H1 (cell line): ENCODE results near the gene KDM8. TPM values are rescaled to one million over a fixed set of nuclear protein-coding genes. Genes with fewer than 3 reads are reported as not detected.

Source experiments
- CTCF ChIA-PET: fragments of 300-600 bp; sonication (Branson Sonifier 250); formaldehyde crosslinking; loops from one replicate; lab custom pipeline; 2021; ENCODE audit not compliant: partially characterized antibody; lab: Charles Lee
- POLR2A ChIA-PET: fragments of 300-600 bp; sonication (Branson Sonifier 250); formaldehyde crosslinking; loops from one replicate; lab custom pipeline; 2021; ENCODE audit warnings: inconsistent platforms; ENCODE audit not compliant: partially characterized antibody; lab: Charles Lee
- DNase-seq, 2 experiments: peaks; one replicate each; pipeline versions ENCODE4 v3.0.0 to v3.0.0-alpha.2; 2010 to 2022; ENCODE audit warnings: low spot score in 2 of 2, low read depth in 1 of 2, mixed read lengths in 1 of 2
- FAIRE-seq: peaks from 2 replicates; lab custom pipeline; 2011; peaks lifted over from hg19 to GRCh38; lab: Jason Lieb, UNC
- H2AFZ ChIP-seq: 2 replicates; pipeline ENCODE4 v1.8.1; 2012; ENCODE audit warnings: low read length, inconsistent platforms
- H2AK5ac ChIP-seq: 2 replicates; pipeline ENCODE4 v1.6.1; 2013; ENCODE audit warnings: low read depth, low read length
- H2BK120ac ChIP-seq: replicated peaks from 2 replicates; pipeline ENCODE3; 2013; ENCODE audit warnings: low read depth, low read length, inconsistent platforms
- H2BK12ac ChIP-seq: 2 replicates; pipeline ENCODE4 v1.6.1; 2013; ENCODE audit warnings: low read depth, low read length
- H2BK15ac ChIP-seq: 2 replicates; pipeline ENCODE4 v1.6.1; 2013; ENCODE audit warnings: low read length
- H2BK20ac ChIP-seq: 2 replicates; pipeline ENCODE4 v1.6.1; 2013; ENCODE audit warnings: low read length
- H2BK5ac ChIP-seq: 2 replicates; pipeline ENCODE4 v1.6.1; 2013; ENCODE audit warnings: low read depth, low read length
- H3K14ac ChIP-seq: 2 replicates; pipeline ENCODE4 v1.6.1; 2013; ENCODE audit warnings: inconsistent platforms; ENCODE audit not compliant: insufficient read length
- H3K18ac ChIP-seq: 2 replicates; pipeline ENCODE4 v1.6.1; 2013; ENCODE audit warnings: low read length; ENCODE audit errors: extremely low read depth
- H3K23ac ChIP-seq: 2 replicates; pipeline ENCODE4 v1.6.1; 2013; ENCODE audit warnings: inconsistent platforms; ENCODE audit not compliant: insufficient read length
- H3K23me2 ChIP-seq: 2 replicates; pipeline ENCODE4 v1.6.1; 2013; ENCODE audit warnings: low read depth, low read length
- H3K27ac ChIP-seq: 2 replicates; pipeline ENCODE4 v1.6.1; 2011; ENCODE audit warnings: low read depth, low read length, inconsistent platforms
- H3K27me3 ChIP-seq, 4 experiments: replicated peaks in 1 of 4; 1 replicate in 1 of 4; 2 replicates in 3 of 4; pipeline versions ENCODE4 v1.6.1 to v1.8.1; 2011 to 2013; ENCODE audit warnings: low read length in 3 of 4, mild to moderate bottlenecking in 3 of 4, inconsistent platforms in 2 of 4, mixed read lengths in 2 of 4, moderate library complexity in 1 of 4; ENCODE audit not compliant: control insufficient read depth in 3 of 4, insufficient read depth in 3 of 4; ENCODE audit errors: extremely low read depth in 1 of 4
- H3K36me3 ChIP-seq, 4 experiments: 2 replicates each; pipeline versions ENCODE4 v1.6.1 to v1.8.1; 2011 to 2013; ENCODE audit warnings: mild to moderate bottlenecking in 4 of 4, low read length in 3 of 4, moderate library complexity in 2 of 4, control low read depth in 1 of 4, inconsistent platforms in 1 of 4; ENCODE audit not compliant: insufficient read depth in 4 of 4, control insufficient read depth in 2 of 4
- H3K4ac ChIP-seq: replicated peaks from 2 replicates; pipeline ENCODE3; 2013; ENCODE audit warnings: low read length, low read depth, mixed read lengths, inconsistent platforms; ENCODE audit not compliant: insufficient read length
- H3K4me1 ChIP-seq, 4 experiments: replicated peaks in 1 of 4; 1 replicate in 1 of 4; 2 replicates in 3 of 4; pipeline versions ENCODE4 v1.6.1 to v1.8.1; 2011 to 2013; ENCODE audit warnings: low read length in 3 of 4, inconsistent platforms in 2 of 4, mixed read lengths in 1 of 4; ENCODE audit not compliant: insufficient read depth in 4 of 4, control insufficient read depth in 3 of 4
- H3K4me2 ChIP-seq, 2 experiments: 2 replicates each; pipeline versions ENCODE4 v1.6.1 to v1.8.1; 2011 to 2013; ENCODE audit warnings: low read depth in 2 of 2, low read length in 2 of 2, control low read depth in 1 of 2, inconsistent platforms in 1 of 2, mild to moderate bottlenecking in 1 of 2; ENCODE audit not compliant: insufficient read depth in 1 of 2
- H3K4me3 ChIP-seq, 4 experiments: fragments of 200-600, 300-600 bp in 1 of 4; sonication (generic), shearing (Covaris generic), sonication (Bioruptor Twin) in 1 of 4; 2 replicates each; pipeline versions ENCODE4 v1.5.1 to v1.8.1; 2011 to 2016; ENCODE audit warnings: low read length in 4 of 4, low read depth in 3 of 4, control low read depth in 2 of 4, inconsistent platforms in 2 of 4, mild to moderate bottlenecking in 2 of 4, mixed read lengths in 1 of 4, moderate library complexity in 1 of 4; ENCODE audit not compliant: insufficient read depth in 2 of 4; ENCODE audit errors: extremely low read depth in 1 of 4
- H3K56ac ChIP-seq: replicated peaks from 2 replicates; pipeline ENCODE3; 2013; ENCODE audit warnings: low read depth, mild to moderate bottlenecking, mixed read lengths, low read length, inconsistent platforms; ENCODE audit not compliant: insufficient read length
- H3K79me1 ChIP-seq: 2 replicates; pipeline ENCODE4 v1.6.1; 2013; ENCODE audit warnings: low read depth, low read length, control low read depth
- H3K79me2 ChIP-seq, 2 experiments: 2 replicates each; pipeline versions ENCODE4 v1.6.1 to v1.8.1; 2012 to 2013; ENCODE audit warnings: low read length in 2 of 2, mild to moderate bottlenecking in 2 of 2, inconsistent platforms in 1 of 2; ENCODE audit not compliant: insufficient read depth in 2 of 2, control insufficient read depth in 1 of 2
- H3K9ac ChIP-seq, 4 experiments: replicated peaks in 1 of 4; 1 replicate in 1 of 4; 2 replicates in 3 of 4; pipeline versions ENCODE4 v1.6.1 to v1.8.1; 2011 to 2013; ENCODE audit warnings: low read depth in 3 of 4, low read length in 3 of 4, control low read depth in 2 of 4, mild to moderate bottlenecking in 2 of 4, moderate library complexity in 2 of 4, inconsistent platforms in 1 of 4; ENCODE audit errors: extremely low read depth in 1 of 4
- H3K9me3 ChIP-seq, 2 experiments: 2 replicates each; pipeline versions ENCODE4 v1.6.1 to v1.8.1; 2012 to 2013; ENCODE audit warnings: mild to moderate bottlenecking in 2 of 2, moderate library complexity in 2 of 2, control low read depth in 1 of 2, inconsistent platforms in 1 of 2, low read depth in 1 of 2, low read length in 1 of 2, mixed read lengths in 1 of 2; ENCODE audit not compliant: insufficient read depth in 2 of 2
- H4K20me1 ChIP-seq, 2 experiments: replicated peaks in 1 of 2; 2 replicates each; pipeline versions ENCODE3 to v1.8.1; 2011 to 2013; ENCODE audit warnings: inconsistent platforms in 2 of 2, low read length in 2 of 2, mild to moderate bottlenecking in 1 of 2; ENCODE audit not compliant: insufficient read depth in 2 of 2, control insufficient read depth in 1 of 2
- H4K5ac ChIP-seq: 2 replicates; pipeline ENCODE4 v1.6.1; 2013; ENCODE audit warnings: low read length, low read depth, mixed read lengths, inconsistent platforms; ENCODE audit not compliant: insufficient read length
- H4K8ac ChIP-seq: 2 replicates; pipeline ENCODE4 v1.8.0; 2013; ENCODE audit warnings: mild to moderate bottlenecking, moderate library complexity, low read length, inconsistent platforms; ENCODE audit not compliant: insufficient read depth; ENCODE audit errors: extremely low read depth
- H4K91ac ChIP-seq: replicated peaks from 2 replicates; pipeline ENCODE3; 2013; ENCODE audit warnings: low read length, mixed read lengths, inconsistent platforms; ENCODE audit not compliant: insufficient read length
- BACH1 ChIP-seq: IDR thresholded peaks from 2 replicates; pipeline ENCODE4 v1.6.1; 2012; ENCODE audit warnings: low read length, improper control_type of control experiment
- BRCA1 ChIP-seq: IDR thresholded peaks from 2 replicates; pipeline ENCODE4 v1.6.1; 2012; ENCODE audit warnings: low read depth, low read length, improper control_type of control experiment
- CHD1 ChIP-seq: IDR thresholded peaks from 2 replicates; pipeline ENCODE4 v1.6.1; 2012; ENCODE audit warnings: low read depth, low read length, improper control_type of control experiment
- CHD2 ChIP-seq: IDR thresholded peaks from 2 replicates; pipeline ENCODE4 v1.6.1; 2012; ENCODE audit warnings: low read length, improper control_type of control experiment
- EGR1 ChIP-seq: IDR thresholded peaks from 2 replicates; pipeline ENCODE4 v1.6.1; 2011; ENCODE audit warnings: low read depth, low read length, borderline replicate concordance
- GABPA ChIP-seq: IDR thresholded peaks from 2 replicates; pipeline ENCODE4 v1.6.1; 2011; ENCODE audit warnings: mild to moderate bottlenecking, low read length, moderate library complexity, borderline replicate concordance; ENCODE audit not compliant: insufficient read depth
- HDAC6 ChIP-seq: IDR thresholded peaks from one replicate; pipeline ENCODE4 v1.7.1; 2012; ENCODE audit warnings: low read depth, mild to moderate bottlenecking, inconsistent platforms, low read length, moderate library complexity
- JUN ChIP-seq: IDR thresholded peaks from 2 replicates; pipeline ENCODE4 v1.6.1; 2011; ENCODE audit warnings: low read depth, mild to moderate bottlenecking, improper control_type of control experiment, low read length
- JUND ChIP-seq: IDR thresholded peaks from 2 replicates; pipeline ENCODE4 v1.6.1; 2011; ENCODE audit warnings: mild to moderate bottlenecking, improper control_type of control experiment, low read length
- MAFK ChIP-seq: IDR thresholded peaks from 2 replicates; pipeline ENCODE4 v1.6.1; 2012; ENCODE audit warnings: low read depth, mild to moderate bottlenecking, improper control_type of control experiment, low read length
- NRF1 ChIP-seq: IDR thresholded peaks from 2 replicates; pipeline ENCODE4 v1.6.1; 2011; ENCODE audit warnings: mild to moderate bottlenecking, low read depth, low read length, improper control_type of control experiment
- POU5F1 ChIP-seq: IDR thresholded peaks from 2 replicates; pipeline ENCODE4 v1.6.1; 2011; ENCODE audit warnings: low read depth, mild to moderate bottlenecking, low read length, moderate library complexity
- RBBP5 ChIP-seq: IDR thresholded peaks from 2 replicates; pipeline ENCODE4 v1.7.1; 2012; ENCODE audit warnings: low read depth, mild to moderate bottlenecking, inconsistent platforms, low read length, moderate library complexity, borderline replicate concordance
- RFX5 ChIP-seq: IDR thresholded peaks from 2 replicates; pipeline ENCODE4 v1.6.1; 2011; ENCODE audit warnings: low read depth, low read length, improper control_type of control experiment, borderline replicate concordance
- SIX5 ChIP-seq: IDR thresholded peaks from 2 replicates; pipeline ENCODE4 v1.6.1; 2011; ENCODE audit warnings: mild to moderate bottlenecking, low read depth, low read length
- SP2 ChIP-seq: IDR thresholded peaks from 2 replicates; pipeline ENCODE4 v1.6.1; 2012; ENCODE audit warnings: mild to moderate bottlenecking, low read length, inconsistent platforms
- TAF1 ChIP-seq: IDR thresholded peaks from 2 replicates; pipeline ENCODE4 v1.6.1; 2011; ENCODE audit warnings: mild to moderate bottlenecking, low read depth, low read length
- WGBS, 2 experiments: shearing (Covaris generic) in 1 of 2; methylation state at CpG; one replicate each; pipeline versions ENCODE4 v1.1.6 to v1.1.7; 2013 to 2015; ENCODE audit warnings: low lambda C conversion rate in 2 of 2, mixed read lengths in 2 of 2, inconsistent platforms in 1 of 2, low coverage in 1 of 2, missing lambda C conversion rate in 1 of 2; ENCODE audit not compliant: insufficient replicate concordance in 2 of 2, insufficient coverage in 1 of 2, insufficient read length in 1 of 2; ENCODE audit errors: extremely low coverage in 1 of 2, missing lambda C conversion rate in 1 of 2; 5-methylcytosine and 5-hydroxymethylcytosine counted together
- polyA plus RNA-seq, 7 experiments: library from polyadenylated mRNA; depleted of rRNA in 3 of 7; stranded (reverse) in 5 of 7; unstranded in 2 of 7; fragments of >200 nt in 5 of 7; fragments of 200-250 nt in 2 of 7; gene quantifications; 1 replicate in 5 of 7; 2 replicates in 1 of 7; 4 replicates in 1 of 7; pipeline versions ENCODE4 v1.2.1 to v1.2.3, GENCODE V29; 2011 to 2013; ENCODE audit warnings: missing spikeins in 2 of 7, mixed read lengths in 2 of 7
- total RNA-seq: library from RNA; stranded (reverse); fragmentation: NEBNext Ultra II Directional; extraction: Animal tissue kit (Norgen Biotek cat#: 25700); gene quantifications from 2 replicates; pipeline ENCODE4 v1.2.1, GENCODE V29; 2021

Gene KDM8
- total and polyA plus RNA-seq, 2 of the 8 experiments (the other 6 are each of a cell fraction or from before 2014, with no cell fraction given) = 10.3 to 12.8 TPM

GRCh38 chr16:27171584-27171983, 31.7 kb upstream of the KDM8 start:
- Histone ChIP-seq H3K4ac (no peak overlapping the region), H2BK120ac (no peak overlapping the region), H3K9ac (no peak overlapping the region), H3K23me2 (no peaks in the 10 kb centered on the region), H3K79me2 (no peaks in the 10 kb centered on the region), H2AFZ (no peak overlapping the region), H3K14ac (no peak overlapping the region), H2AK5ac (no peak overlapping the region), H3K27ac (no peak overlapping the region), H2BK12ac (no peak overlapping the region), H4K5ac (no peak overlapping the region), H4K8ac (no peak overlapping the region), H3K36me3 (no peaks in the 10 kb centered on the region), H4K20me1 (no peaks in the 10 kb centered on the region), H3K4me2 (no peak overlapping the region), H3K27me3 (no peaks in the 10 kb centered on the region; a peak in 1 of 7 replicates), H2BK20ac (no peak overlapping the region), H3K79me1 (no peaks in the 10 kb centered on the region), H4K91ac (no peak overlapping the region), H3K18ac (no peak overlapping the region), H2BK15ac (no peak overlapping the region), H3K9me3 (no peaks in the 10 kb centered on the region), H2BK5ac (no peak overlapping the region), H3K23ac (no peak overlapping the region), H3K4me1 (no peaks in the 10 kb centered on the region), H3K56ac (no peak overlapping the region), H3K4me3 (no peak overlapping the region)
- CTCF ChIA-PET = interaction anchor here (0.6 to 8.3 kb wide), 3 partner anchors 8 to 36 kb away, joined by 3 to 69 read pairs (median 41); no protein-coding TSS in a partner anchor
- FAIRE-seq (no peak), DNase-seq (no peak)
- POLR2A ChIA-PET = no interaction called here
- TF ChIP-seq RFX5 (no peak), JUND (no peak), GABPA (no peak), BRCA1 (no peak), MAFK (no peak), TAF1 (no peak), NRF1 (no peak), POU5F1 (no peak), SP2 (no peak), CHD1 (no peak), BACH1 (no peak), CHD2 (no peak), HDAC6 (no peak), JUN (no peak), EGR1 (no peak), SIX5 (no peak), RBBP5 (no peak)
- 93% methylated on average over 3 of the region's 4 CpGs; no CpG with 5 or more reads in 1 of the 2 experiments for WGBS, 2 experiments
